Neural cell (in vitro differentiated cells): ENCODE data around the gene AGRP. TPM values are rescaled to one million over a fixed set of nuclear protein-coding genes. Genes with fewer than 3 reads are reported as not detected.

Source experiments
- H2AFZ ChIP-seq: fragments of 200-600, 300-800 bp; sonication (generic), shearing (Covaris generic); 2 replicates; pipeline ENCODE4 v1.6.0; 2014; ENCODE audit warnings: low read depth, mild to moderate bottlenecking, antibody characterized with exemption, low read length, moderate library complexity
- H3F3A ChIP-seq: fragments of 200-600 bp; shearing (Covaris generic); 2 replicates; pipeline ENCODE4 v1.6.1; 2016; ENCODE audit warnings: mild to moderate bottlenecking, moderate library complexity, mixed read lengths, antibody characterized with exemption, low read length; ENCODE audit not compliant: insufficient read depth, poor library complexity, severe bottlenecking
- H3K27ac ChIP-seq: fragments of 200-600, 300-800 bp; sonication (generic), shearing (Covaris generic); 2 replicates; pipeline ENCODE4 v1.5.1; 2014; ENCODE audit warnings: mild to moderate bottlenecking, low read length, moderate library complexity
- H3K27me3 ChIP-seq: fragments of 300-800, 200-600 bp; sonication (generic), shearing (Covaris generic); 2 replicates; pipeline ENCODE4 v1.6.0; 2014; ENCODE audit warnings: mild to moderate bottlenecking, low read depth, low read length, moderate library complexity; ENCODE audit not compliant: insufficient read depth
- H3K36me3 ChIP-seq: fragments of 300-800, 200-600 bp; sonication (generic), shearing (Covaris generic); 2 replicates; pipeline ENCODE4 v1.5.1; 2014; ENCODE audit warnings: mild to moderate bottlenecking, antibody characterized with exemption, low read length, moderate library complexity; ENCODE audit not compliant: insufficient read depth
- H3K4me2 ChIP-seq: fragments of 300-800, 200-600 bp; sonication (generic), shearing (Covaris generic); 2 replicates; pipeline ENCODE4 v1.6.0; 2014; ENCODE audit warnings: mild to moderate bottlenecking, low read length
- H3K4me3 ChIP-seq: fragments of 300-800, 200-600 bp; sonication (generic), shearing (Covaris generic); 2 replicates; pipeline ENCODE4 v1.5.1; 2014; ENCODE audit warnings: mild to moderate bottlenecking, low read length, moderate library complexity
- H3K79me2 ChIP-seq: fragments of 200-600 bp; shearing (Covaris generic); replicated peaks from 2 replicates; pipeline ENCODE4 v1.6.0; 2014; ENCODE audit warnings: mild to moderate bottlenecking, low read length, moderate library complexity; ENCODE audit not compliant: insufficient read depth
- H3K9ac ChIP-seq: fragments of 300-800, 200-600 bp; sonication (generic), shearing (Covaris generic); 2 replicates; pipeline ENCODE4 v1.6.1; 2016; ENCODE audit warnings: mild to moderate bottlenecking, low read length, mixed read lengths
- H3K9me2 ChIP-seq: fragments of 200-600 bp; shearing (Covaris generic); 2 replicates; pipeline ENCODE4 v1.6.1; 2016; ENCODE audit warnings: mild to moderate bottlenecking, low read length, mixed read lengths; ENCODE audit not compliant: insufficient read depth
- H3K9me3 ChIP-seq: fragments of 200-600, 300-800 bp; sonication (generic), shearing (Covaris generic); 2 replicates; pipeline ENCODE4 v1.6.1; 2016; ENCODE audit warnings: mild to moderate bottlenecking, mixed run types, low read length, moderate library complexity, mixed read lengths
- H4K20me1 ChIP-seq: fragments of 200-600 bp; shearing (Covaris generic); 2 replicates; pipeline ENCODE4 v1.6.1; 2016; ENCODE audit warnings: mild to moderate bottlenecking, mixed run types; ENCODE audit not compliant: insufficient read depth
- EP300 ChIP-seq: fragments of 450-650 bp; conservative IDR thresholded peaks from 2 replicates; pipeline ENCODE4 v1.6.1; 2014; ENCODE audit warnings: antibody characterized with exemption, mild to moderate bottlenecking, moderate library complexity; ENCODE audit not compliant: poor library complexity, severe bottlenecking
- EZH2 ChIP-seq: fragments of 200-600, 300-800 bp; shearing (Covaris generic), sonication (generic); IDR thresholded peaks from 2 replicates; pipeline ENCODE4 v1.6.1; 2014; ENCODE audit warnings: antibody characterized with exemption, low read length, borderline replicate concordance, mild to moderate bottlenecking; ENCODE audit not compliant: insufficient read depth, poor library complexity, severe bottlenecking
- MXI1 ChIP-seq: fragments of 450-650 bp; conservative IDR thresholded peaks from 2 replicates; pipeline ENCODE4 v1.6.1; 2014; ENCODE audit warnings: antibody characterized with exemption, mild to moderate bottlenecking; ENCODE audit not compliant: poor library complexity, severe bottlenecking
- POLR2AphosphoS5 ChIP-seq: IDR thresholded peaks from 2 replicates; pipeline ENCODE4 v1.6.1; 2012
- RAD21 ChIP-seq: fragments of 450-650 bp; conservative IDR thresholded peaks from 2 replicates; pipeline ENCODE4 v1.6.1; 2014; ENCODE audit warnings: antibody characterized with exemption, mild to moderate bottlenecking, moderate library complexity
- SMC3 ChIP-seq: fragments of 450-650 bp; conservative IDR thresholded peaks from 2 replicates; pipeline ENCODE4 v1.6.1; 2014; ENCODE audit warnings: antibody characterized with exemption, mild to moderate bottlenecking, moderate library complexity; ENCODE audit not compliant: poor library complexity
- TAF1 ChIP-seq: IDR thresholded peaks from 2 replicates; pipeline ENCODE4 v1.6.1; 2012; ENCODE audit warnings: low read depth
- polyA plus RNA-seq: library from polyadenylated mRNA; depleted of rRNA; stranded (reverse); fragments of >200 nt; gene quantifications from 2 replicates; pipeline ENCODE4 v1.2.3, GENCODE V29; 2014
- TF ChIP-seq, protein P1 (sequence below): fragments of 450-650 bp; IDR thresholded peaks from 2 replicates; pipeline ENCODE4 v1.5.1; 2014; ENCODE audit warnings: antibody characterized with exemption, mild to moderate bottlenecking, moderate library complexity; ENCODE audit not compliant: poor library complexity, severe bottlenecking
- TF ChIP-seq, protein P2 (sequence below): IDR thresholded peaks from 2 replicates; pipeline ENCODE4 v1.6.1; 2012; ENCODE audit warnings: borderline replicate concordance

The AGRP gene
- polyA plus RNA-seq, 1 donor from 2014 or later = not detected

DNA sequence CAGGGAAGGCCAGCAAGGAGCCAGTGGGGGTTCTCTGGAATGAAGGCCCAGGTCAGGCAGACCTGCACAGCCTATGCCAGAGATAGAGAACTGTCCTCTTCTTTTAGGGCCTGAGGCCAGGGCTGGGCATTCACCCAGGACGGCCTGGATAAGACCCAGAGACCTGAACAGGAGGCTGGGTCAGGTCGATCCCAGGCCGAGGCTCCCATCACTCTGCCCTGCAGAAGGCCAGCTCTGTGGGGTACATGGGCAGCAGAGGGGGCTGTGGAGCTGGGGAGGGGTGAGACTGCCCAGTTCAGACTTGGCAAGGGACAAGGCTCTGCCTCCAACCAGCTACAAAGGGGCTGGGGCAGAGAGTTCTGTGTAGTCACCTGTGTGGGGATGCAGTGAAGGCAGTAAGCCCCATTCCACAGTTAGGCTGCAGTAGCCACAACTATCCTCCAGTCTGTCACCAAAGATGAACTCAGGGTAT, 37.9 kb downstream of the AGRP start:
- Histone ChIP-seq H2AFZ (no peak overlapping the region), H3K4me2 (no peak overlapping the region), H3K36me3 (no peaks in the 10 kb centered on the region), H3K9me2 (no peaks in the 10 kb centered on the region), H3K79me2 (no peaks in the 10 kb centered on the region), H3F3A (no peaks in the 10 kb centered on the region), H3K9me3 (no peaks in the 10 kb centered on the region), H4K20me1 (no peaks in the 10 kb centered on the region), H3K27ac (no peak overlapping the region), H3K9ac (no peak overlapping the region), H3K4me3 (no peak overlapping the region), H3K27me3 (no peaks in the 10 kb centered on the region)
- TF ChIP-seq, protein P1, sequence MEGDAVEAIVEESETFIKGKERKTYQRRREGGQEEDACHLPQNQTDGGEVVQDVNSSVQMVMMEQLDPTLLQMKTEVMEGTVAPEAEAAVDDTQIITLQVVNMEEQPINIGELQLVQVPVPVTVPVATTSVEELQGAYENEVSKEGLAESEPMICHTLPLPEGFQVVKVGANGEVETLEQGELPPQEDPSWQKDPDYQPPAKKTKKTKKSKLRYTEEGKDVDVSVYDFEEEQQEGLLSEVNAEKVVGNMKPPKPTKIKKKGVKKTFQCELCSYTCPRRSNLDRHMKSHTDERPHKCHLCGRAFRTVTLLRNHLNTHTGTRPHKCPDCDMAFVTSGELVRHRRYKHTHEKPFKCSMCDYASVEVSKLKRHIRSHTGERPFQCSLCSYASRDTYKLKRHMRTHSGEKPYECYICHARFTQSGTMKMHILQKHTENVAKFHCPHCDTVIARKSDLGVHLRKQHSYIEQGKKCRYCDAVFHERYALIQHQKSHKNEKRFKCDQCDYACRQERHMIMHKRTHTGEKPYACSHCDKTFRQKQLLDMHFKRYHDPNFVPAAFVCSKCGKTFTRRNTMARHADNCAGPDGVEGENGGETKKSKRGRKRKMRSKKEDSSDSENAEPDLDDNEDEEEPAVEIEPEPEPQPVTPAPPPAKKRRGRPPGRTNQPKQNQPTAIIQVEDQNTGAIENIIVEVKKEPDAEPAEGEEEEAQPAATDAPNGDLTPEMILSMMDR = no peak
- TF ChIP-seq RAD21 = no peak
- no peak for TF ChIP-seq EZH2
- TF ChIP-seq POLR2AphosphoS5 = no peak
- TF ChIP-seq MXI1 = no peak
- TF ChIP-seq, protein P2, sequence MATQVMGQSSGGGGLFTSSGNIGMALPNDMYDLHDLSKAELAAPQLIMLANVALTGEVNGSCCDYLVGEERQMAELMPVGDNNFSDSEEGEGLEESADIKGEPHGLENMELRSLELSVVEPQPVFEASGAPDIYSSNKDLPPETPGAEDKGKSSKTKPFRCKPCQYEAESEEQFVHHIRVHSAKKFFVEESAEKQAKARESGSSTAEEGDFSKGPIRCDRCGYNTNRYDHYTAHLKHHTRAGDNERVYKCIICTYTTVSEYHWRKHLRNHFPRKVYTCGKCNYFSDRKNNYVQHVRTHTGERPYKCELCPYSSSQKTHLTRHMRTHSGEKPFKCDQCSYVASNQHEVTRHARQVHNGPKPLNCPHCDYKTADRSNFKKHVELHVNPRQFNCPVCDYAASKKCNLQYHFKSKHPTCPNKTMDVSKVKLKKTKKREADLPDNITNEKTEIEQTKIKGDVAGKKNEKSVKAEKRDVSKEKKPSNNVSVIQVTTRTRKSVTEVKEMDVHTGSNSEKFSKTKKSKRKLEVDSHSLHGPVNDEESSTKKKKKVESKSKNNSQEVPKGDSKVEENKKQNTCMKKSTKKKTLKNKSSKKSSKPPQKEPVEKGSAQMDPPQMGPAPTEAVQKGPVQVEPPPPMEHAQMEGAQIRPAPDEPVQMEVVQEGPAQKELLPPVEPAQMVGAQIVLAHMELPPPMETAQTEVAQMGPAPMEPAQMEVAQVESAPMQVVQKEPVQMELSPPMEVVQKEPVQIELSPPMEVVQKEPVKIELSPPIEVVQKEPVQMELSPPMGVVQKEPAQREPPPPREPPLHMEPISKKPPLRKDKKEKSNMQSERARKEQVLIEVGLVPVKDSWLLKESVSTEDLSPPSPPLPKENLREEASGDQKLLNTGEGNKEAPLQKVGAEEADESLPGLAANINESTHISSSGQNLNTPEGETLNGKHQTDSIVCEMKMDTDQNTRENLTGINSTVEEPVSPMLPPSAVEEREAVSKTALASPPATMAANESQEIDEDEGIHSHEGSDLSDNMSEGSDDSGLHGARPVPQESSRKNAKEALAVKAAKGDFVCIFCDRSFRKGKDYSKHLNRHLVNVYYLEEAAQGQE = no peak
- TF ChIP-seq SMC3 = no peak
- TF ChIP-seq TAF1 = no peak

DNA sequence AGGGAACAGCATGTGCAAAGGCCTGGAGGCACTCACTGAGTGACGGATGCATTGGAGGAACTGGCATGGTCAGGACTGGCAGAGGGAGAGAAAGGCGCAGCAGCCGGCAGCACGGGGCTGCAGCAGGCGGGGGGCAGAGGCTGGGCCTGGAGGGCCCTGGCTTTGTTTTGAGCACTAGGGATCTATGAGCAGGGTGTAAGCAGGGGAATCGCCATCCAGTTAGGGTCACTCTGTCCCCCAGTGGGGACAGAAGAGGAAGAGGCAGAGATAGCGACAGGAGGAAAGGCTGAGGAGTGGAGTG, 38.3 kb downstream of the AGRP start:
- Histone ChIP-seq H3K4me3 (no peak overlapping the region), H3K4me2 (no peak overlapping the region), H4K20me1 (no peaks in the 10 kb centered on the region), H3K9me3 (no peaks in the 10 kb centered on the region), H3K79me2 (no peaks in the 10 kb centered on the region), H3K9ac (no peak overlapping the region), H3F3A (no peaks in the 10 kb centered on the region), H3K36me3 (no peaks in the 10 kb centered on the region), H3K9me2 (no peaks in the 10 kb centered on the region), H3K27ac (no peak overlapping the region), H2AFZ (no peak overlapping the region), H3K27me3 (no peaks in the 10 kb centered on the region)
- TF ChIP-seq TAF1 (no peak), POLR2AphosphoS5 (no peak), MXI1 (no peak), SMC3 (no peak), EP300 (no peak), RAD21 (no peak), EZH2 (no peak)
- TF ChIP-seq, protein P2 = no peak
- TF ChIP-seq, protein P1 = no peak
